ENCODE data around the gene SPATA6. TPM values are rescaled to one million over a fixed set of nuclear protein-coding genes. Genes with fewer than 3 reads are reported as not detected.
"Not testable (repeated sequence)": the region's sequence is repeated elsewhere in the genome, so short reads cannot be mapped to it uniquely, and the experiment has no call there.

The SPATA6 gene
- total RNA-seq: 16.7 TPM

- DNase-seq (ENCODE audit: low spot score in 2 of 2): peak; percentile 97 to 98
- no peak for FAIRE-seq
Observed at GRCh38 chr1:48471691-48472576, at the start of gene SPATA6. TSS of gene SPATA6 (minus strand) at chr1:48472204. CDS start at chr1:48472008, 196 bp downstream.

- DNase-seq (ENCODE audit: low spot score in 2 of 2); FAIRE-seq: not testable (repeated sequence)
Observed at GRCh38 chr1:48519896-48520295, 47.9 kb upstream of the SPATA6 start.

GRCh38 chr1:48506870-48507269 is 34.9 kb upstream of the SPATA6 start:
- DNase-seq (ENCODE audit: low spot score in 2 of 2): no peak
- FAIRE-seq: no peak

- no peak for FAIRE-seq
Observed at GRCh38 chr1:48500541-48501450, 28.8 kb upstream of the SPATA6 start.

DNA sequence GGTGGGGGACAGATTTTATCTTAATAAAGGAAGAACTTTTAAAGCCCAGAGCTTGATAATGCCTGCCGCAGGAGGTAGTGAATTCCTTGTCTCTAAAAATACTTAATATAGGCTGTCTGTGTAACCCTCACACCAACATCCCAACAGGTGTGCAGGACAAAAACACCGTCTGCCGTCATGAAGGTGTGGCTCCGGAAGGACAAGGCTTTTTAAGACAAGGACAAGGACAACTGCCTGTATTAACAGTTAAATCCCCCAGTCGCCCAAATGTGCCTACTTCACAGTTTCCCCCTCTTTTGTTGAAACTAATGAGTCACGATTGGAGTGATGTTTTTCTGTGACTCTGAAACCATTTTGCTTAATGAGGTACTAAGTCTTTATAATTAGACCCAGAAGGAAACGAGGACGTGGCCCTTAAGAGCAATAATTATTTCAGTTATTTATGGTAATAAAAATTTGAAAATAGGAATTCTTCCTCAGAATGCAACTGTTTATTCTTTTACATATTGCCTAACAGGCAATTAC is 27.3 kb upstream of the SPATA6 start:
- no peak for FAIRE-seq
- DNase-seq (ENCODE audit: low spot score in 2 of 2): no peak

More at GRCh38 chr1:48500541-48501450, 28.8 kb upstream of the SPATA6 start:
- DNase-seq (ENCODE audit: low spot score in 2 of 2): no peak

DNA sequence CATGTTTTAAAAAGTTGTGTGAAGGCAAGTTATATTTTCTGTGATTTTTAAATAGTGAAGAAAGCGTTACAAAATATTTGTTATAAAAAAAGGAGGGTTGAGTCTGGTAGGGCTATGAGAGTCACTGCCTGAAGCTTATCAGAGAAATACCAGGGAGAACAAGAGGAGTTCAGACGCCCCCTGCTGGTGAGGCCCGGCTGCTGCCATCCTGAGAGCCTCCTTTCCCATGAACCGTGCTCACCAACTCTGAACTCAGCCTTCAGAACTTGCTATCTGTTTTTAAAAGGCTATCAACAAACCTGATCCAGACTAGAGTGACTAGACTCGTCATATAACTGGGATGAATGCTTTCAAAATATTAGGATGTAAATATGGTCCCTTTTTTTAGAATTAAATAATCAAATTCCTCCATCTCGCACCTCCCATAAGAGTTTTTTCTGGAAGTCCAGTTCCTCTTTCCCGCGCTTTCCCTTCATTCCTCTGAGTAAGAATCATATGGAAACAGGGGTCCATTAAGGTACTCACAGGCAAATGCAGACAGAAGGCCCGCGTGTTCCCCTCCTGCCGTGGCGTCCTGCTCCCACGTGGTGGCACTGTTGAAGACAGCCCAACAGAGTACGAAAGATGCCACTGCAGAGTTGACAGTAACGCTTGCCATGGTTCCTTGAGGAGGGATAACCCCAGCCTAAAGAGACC is 26.2 kb upstream of the SPATA6 start:
- peak; percentile 94 for FAIRE-seq
- DNase-seq (ENCODE audit: low spot score in 2 of 2): peak in 1 of 2 donors; percentile 53

- DNase-seq (ENCODE audit: low spot score in 2 of 2) (no peak), FAIRE-seq (no peak)
Observed at GRCh38 chr1:48495911-48496310, 23.9 kb upstream of the SPATA6 start.

DNA sequence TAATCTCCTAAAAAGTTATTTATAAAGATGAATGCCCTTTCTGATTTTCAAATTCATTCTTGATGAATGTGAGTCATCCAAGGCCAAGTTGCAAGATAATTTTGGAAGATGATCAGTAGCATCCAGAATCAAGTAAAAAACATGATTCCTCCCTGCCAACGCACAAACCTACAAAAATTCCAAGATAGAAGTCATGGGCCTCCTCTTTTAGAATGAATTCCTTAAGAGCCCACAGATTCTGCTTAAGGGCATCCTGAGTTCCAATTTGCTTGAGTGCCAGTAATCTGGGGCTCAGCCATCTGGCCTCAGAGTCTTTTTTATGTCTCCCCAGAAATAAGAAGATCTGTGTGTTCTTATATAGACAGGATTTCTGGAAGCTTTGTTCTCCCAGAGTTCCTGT is 23.2 kb upstream of the SPATA6 start:
- no peak for DNase-seq (ENCODE audit: low spot score in 2 of 2)
- no peak for FAIRE-seq

GRCh38 chr1:48493970-48494769 is 22.2 kb upstream of the SPATA6 start:
- peak in 1 of 2 donors; percentile 21 for DNase-seq (ENCODE audit: low spot score in 2 of 2)
- no peak for FAIRE-seq

GRCh38 chr1:48493041-48493440 is 21.0 kb upstream of the SPATA6 start:
- FAIRE-seq: no peak

GRCh38 chr1:48492392-48492791 is 20.4 kb upstream of the SPATA6 start:
- FAIRE-seq (no peak), DNase-seq (ENCODE audit: low spot score in 2 of 2) (no peak)

More at GRCh38 chr1:48493041-48493440, 21.0 kb upstream of the SPATA6 start:
- DNase-seq (ENCODE audit: low spot score in 2 of 2): no peak

DNA sequence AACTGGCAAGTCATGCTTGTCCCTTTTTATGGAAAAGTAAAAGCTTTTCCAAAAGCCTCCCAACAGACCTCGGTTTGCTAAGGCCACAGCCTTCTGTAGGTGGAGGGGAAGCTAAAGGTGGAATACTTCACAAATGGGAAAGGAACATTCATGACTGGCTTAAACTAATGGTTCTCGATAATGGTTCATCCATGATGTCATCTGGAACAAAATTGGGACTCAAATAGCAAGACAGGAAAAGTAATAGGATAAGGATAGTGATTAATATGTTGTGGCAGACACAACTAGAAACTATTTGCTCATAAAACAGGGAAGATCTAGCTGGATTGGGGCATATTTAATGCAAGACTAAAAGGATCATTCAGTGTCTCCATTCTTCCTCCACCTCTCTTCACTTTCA is 16.7 kb upstream of the SPATA6 start:
- no peak for FAIRE-seq
- no peak for DNase-seq (ENCODE audit: low spot score in 2 of 2)

GRCh38 chr1:48480504-48480903 is 8.5 kb upstream of the SPATA6 start:
- DNase-seq (ENCODE audit: low spot score in 2 of 2) (no peak), FAIRE-seq (no peak)

DNA sequence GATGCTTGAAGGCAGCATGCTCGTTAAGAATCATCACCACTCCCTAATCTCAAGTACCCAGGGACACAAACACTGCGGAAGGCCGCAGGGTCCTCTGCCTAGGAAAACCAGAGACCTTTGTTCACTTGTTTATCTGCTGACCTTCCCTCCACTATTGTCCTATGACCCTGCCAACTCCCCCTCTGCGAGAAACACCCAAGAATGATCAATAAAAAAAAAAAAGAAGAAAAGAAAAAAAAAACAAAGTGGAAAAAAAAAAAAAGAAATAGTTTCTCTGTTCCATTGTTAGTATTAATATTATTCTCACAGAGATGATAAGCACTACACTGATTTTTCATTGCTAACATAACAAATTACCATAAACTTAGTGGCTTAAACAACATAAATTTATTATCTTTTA is 8.0 kb upstream of the SPATA6 start:
- DNase-seq (ENCODE audit: low spot score in 2 of 2); FAIRE-seq: not testable (repeated sequence)

GRCh38 chr1:48472638-48473037 is 634 bp upstream of the SPATA6 start:
- FAIRE-seq (no peak), DNase-seq (ENCODE audit: low spot score in 2 of 2) (peak in 1 of 2 donors; percentile 16)

- FAIRE-seq: no peak
- DNase-seq (ENCODE audit: low spot score in 2 of 2): no peak
Observed at GRCh38 chr1:48470950-48471690, 884 bp downstream of the SPATA6 start.

GRCh38 chr1:48470481-48470855 is 1.5 kb downstream of the SPATA6 start:
- no peak for DNase-seq (ENCODE audit: low spot score in 2 of 2)
- no peak for FAIRE-seq

GRCh38 chr1:48469616-48470480 is 2.2 kb downstream of the SPATA6 start:
- DNase-seq (ENCODE audit: low spot score in 2 of 2) (peak in 1 of 2 donors; percentile 21), FAIRE-seq (no peak)
